Lung (tissue), 12 donors: ENCODE results near the gene EIF3I. TPM values are rescaled to one million over a fixed set of nuclear protein-coding genes. Genes with fewer than 3 reads are reported as not detected.

Experiments used
- ATAC-seq: fragments of 200-7000 bp; cut with Tn5 transposase; one replicate; pipeline ENCODE4 v1.9.1; 2020; ENCODE audit warnings: moderate number of reproducible peaks; ENCODE audit not compliant: insufficient read depth, low FRiP score
- DNase-seq, 3 donors: peaks; one replicate each; pipeline ENCODE4 v3.0.0-alpha.2; 2013 to 2017
- H3K27ac ChIP-seq, 2 donors: one replicate each; pipeline ENCODE4 v1.5.1; 2013; ENCODE audit warnings: mild to moderate bottlenecking in 2 of 2, moderate library complexity in 2 of 2, control low read depth in 1 of 2, inconsistent platforms in 1 of 2, low read depth in 1 of 2, low read length in 1 of 2
- H3K27me3 ChIP-seq, 3 donors: one replicate each; pipeline ENCODE4 v1.5.1; 2013; ENCODE audit warnings: low read length in 2 of 3; ENCODE audit not compliant: control insufficient read depth in 3 of 3, insufficient read depth in 3 of 3
- H3K36me3 ChIP-seq, 4 donors: one replicate each; pipeline ENCODE4 v1.5.1; 2013; ENCODE audit warnings: low read length in 4 of 4, mild to moderate bottlenecking in 1 of 4, moderate library complexity in 1 of 4; ENCODE audit not compliant: control insufficient read depth in 4 of 4, insufficient read depth in 4 of 4
- H3K4me1 ChIP-seq, 5 donors: one replicate each; pipeline ENCODE4 v1.5.1; 2013; ENCODE audit warnings: low read length in 5 of 5, mild to moderate bottlenecking in 2 of 5, moderate library complexity in 1 of 5; ENCODE audit not compliant: control insufficient read depth in 5 of 5, insufficient read depth in 5 of 5
- H3K4me3 ChIP-seq: one replicate; pipeline ENCODE4 v1.5.1; 2013; ENCODE audit warnings: mild to moderate bottlenecking, control low read depth, moderate library complexity
- H3K9ac ChIP-seq, 2 donors: one replicate each; pipeline ENCODE4 v1.5.1; 2013; ENCODE audit warnings: low read length in 2 of 2, control low read depth in 1 of 2; ENCODE audit not compliant: insufficient read depth in 1 of 2
- H3K9me3 ChIP-seq, 4 donors: one replicate each; pipeline ENCODE4 v1.5.1; 2013; ENCODE audit warnings: low read length in 3 of 4, mild to moderate bottlenecking in 1 of 4, moderate library complexity in 1 of 4; ENCODE audit not compliant: control insufficient read depth in 4 of 4, insufficient read depth in 3 of 4
- WGBS, 2 donors: extraction: QIAGEN DNeasy Blood & Tissue Kit; methylation state at CpG; one replicate each; pipeline ENCODE4 v1.1.7; 2013; 5-methylcytosine and 5-hydroxymethylcytosine counted together
- polyA plus RNA-seq, 2 donors: library from polyadenylated mRNA; stranded (reverse); fragments of 200-250 nt; gene quantifications; one replicate each; pipeline ENCODE4 v1.2.1, GENCODE V29; 2013
- total RNA-seq, 2 donors: library from RNA; depleted of rRNA in 1 of 2; stranded (reverse); fragments of >200 nt in 1 of 2; gene quantifications; one replicate each; pipeline ENCODE4 v1.2.1, GENCODE V29; 2014 to 2021
- TF ChIP-seq, protein P1 (sequence below): IDR thresholded peaks from 2 replicates; pipeline ENCODE4 v1.5.1; 2012; ENCODE audit warnings: mild to moderate bottlenecking; ENCODE audit errors: control extremely low read depth, extremely low read depth
- donor health status: control.
- donor health status: control.
- donor health status: Bipolar disorder and iron deficiency.
- donor health status: healthy.
- donor health status: DM: yes; HTN: yes; CAD: no.

Gene EIF3I
- total and polyA plus RNA-seq, 4 donors, result 81.0 to 255 (median 185) TPM

DNA sequence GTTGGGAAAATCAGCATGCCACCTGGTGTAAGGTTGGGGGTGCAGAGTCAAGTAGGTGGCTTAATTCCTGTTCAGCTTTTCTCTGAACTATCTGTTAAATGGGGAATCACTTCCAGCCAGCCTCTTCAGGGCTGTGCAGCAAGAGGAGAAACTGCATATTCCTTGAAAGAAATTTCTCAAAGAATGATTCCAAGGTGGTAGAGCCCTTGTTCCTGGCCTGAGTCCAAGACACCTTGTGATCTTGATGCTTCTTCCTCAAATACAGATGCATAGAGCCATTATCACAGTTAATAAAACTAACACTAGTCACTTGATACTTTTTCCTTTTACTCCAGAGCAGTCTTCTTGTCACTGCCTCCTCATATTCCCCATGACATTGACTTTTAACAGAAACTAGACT is 37.6 kb upstream of the EIF3I start:
- no peaks in the 10 kb centered on the region for H3K27me3 ChIP-seq
- no peak overlapping the region for H3K27ac ChIP-seq
- TF ChIP-seq, protein P1, sequence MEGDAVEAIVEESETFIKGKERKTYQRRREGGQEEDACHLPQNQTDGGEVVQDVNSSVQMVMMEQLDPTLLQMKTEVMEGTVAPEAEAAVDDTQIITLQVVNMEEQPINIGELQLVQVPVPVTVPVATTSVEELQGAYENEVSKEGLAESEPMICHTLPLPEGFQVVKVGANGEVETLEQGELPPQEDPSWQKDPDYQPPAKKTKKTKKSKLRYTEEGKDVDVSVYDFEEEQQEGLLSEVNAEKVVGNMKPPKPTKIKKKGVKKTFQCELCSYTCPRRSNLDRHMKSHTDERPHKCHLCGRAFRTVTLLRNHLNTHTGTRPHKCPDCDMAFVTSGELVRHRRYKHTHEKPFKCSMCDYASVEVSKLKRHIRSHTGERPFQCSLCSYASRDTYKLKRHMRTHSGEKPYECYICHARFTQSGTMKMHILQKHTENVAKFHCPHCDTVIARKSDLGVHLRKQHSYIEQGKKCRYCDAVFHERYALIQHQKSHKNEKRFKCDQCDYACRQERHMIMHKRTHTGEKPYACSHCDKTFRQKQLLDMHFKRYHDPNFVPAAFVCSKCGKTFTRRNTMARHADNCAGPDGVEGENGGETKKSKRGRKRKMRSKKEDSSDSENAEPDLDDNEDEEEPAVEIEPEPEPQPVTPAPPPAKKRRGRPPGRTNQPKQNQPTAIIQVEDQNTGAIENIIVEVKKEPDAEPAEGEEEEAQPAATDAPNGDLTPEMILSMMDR, result no peak
- H3K9ac ChIP-seq, result no peak overlapping the region
- peaks cover 12 to 49% (median 39%) of the 10 kb centered on the region in 4 donors for H3K36me3 ChIP-seq
- no peak overlapping the region for H3K4me3 ChIP-seq
- H3K4me1 ChIP-seq, result peaks cover 0 to 21% (median 12%) of the 10 kb centered on the region in 5 donors
- no peak for ATAC-seq
- no peaks in the 10 kb centered on the region for H3K9me3 ChIP-seq
- no peak for DNase-seq

DNA sequence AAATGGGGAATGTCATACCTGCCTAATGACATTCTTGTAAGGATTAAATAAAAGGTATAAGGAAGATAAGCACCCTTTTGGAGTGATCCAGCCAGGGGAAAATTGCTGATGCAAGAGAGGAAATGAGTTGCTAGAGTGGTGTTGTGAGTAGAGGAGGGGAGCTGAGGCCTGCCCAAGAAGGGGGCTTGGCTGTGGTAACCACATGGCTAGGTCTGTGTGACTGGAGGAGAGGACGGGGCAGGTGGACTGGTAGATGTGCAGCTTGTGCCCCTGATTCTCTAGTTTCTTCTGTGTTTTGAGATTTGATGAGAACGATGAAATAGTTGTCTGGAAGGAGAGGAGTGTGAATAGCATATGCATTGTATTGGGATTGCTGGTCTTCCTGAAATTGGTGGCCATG is 36.1 kb upstream of the EIF3I start:
- WGBS, 2 donors, result 85 to 88% methylated on average over 2 of the region's 2 CpGs
- Histone ChIP-seq H3K4me3 (no peak overlapping the region), H3K36me3 (peaks cover 23 to 58% (median 51%) of the 10 kb centered on the region in 4 donors), H3K27me3 (no peaks in the 10 kb centered on the region), H3K9me3 (no peaks in the 10 kb centered on the region), H3K9ac (no peak overlapping the region), H3K4me1 (peaks cover 0 to 19% (median 8%) of the 10 kb centered on the region in 5 donors), H3K27ac (no peak overlapping the region)
- ATAC-seq, result no peak
- no peak for DNase-seq
- TF ChIP-seq, protein P1, result no peak

DNA sequence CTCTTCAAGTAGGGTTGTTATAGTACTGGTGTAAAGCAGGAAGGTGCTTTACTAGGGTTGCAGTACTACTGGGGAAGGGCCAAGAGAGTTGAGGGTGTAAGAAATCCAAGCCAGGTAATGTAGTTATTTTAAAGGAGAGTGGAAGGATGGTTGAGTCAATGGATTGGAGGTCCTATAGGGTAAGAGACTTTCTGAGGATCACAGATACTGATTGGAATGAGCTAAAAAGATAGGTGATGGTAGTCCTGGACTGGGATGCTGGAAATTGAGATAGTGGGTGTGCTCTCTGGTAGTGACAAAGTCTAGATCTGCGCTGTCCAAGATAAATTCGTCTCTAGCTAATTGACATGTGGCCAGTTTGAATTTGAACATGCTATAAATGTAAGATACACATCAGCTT is 35.7 kb upstream of the EIF3I start:
- ATAC-seq, result no peak
- WGBS, 2 donors, result 93 to 96% methylated on average over 2 of the region's 2 CpGs
- DNase-seq, result no peak
- peaks cover 27 to 63% (median 53%) of the 10 kb centered on the region in 4 donors for H3K36me3 ChIP-seq
- no peak overlapping the region for H3K9ac ChIP-seq
- H3K4me3 ChIP-seq, result no peak overlapping the region
- peaks cover 0 to 16% (median 3%) of the 10 kb centered on the region in 5 donors for H3K4me1 ChIP-seq
- no peaks in the 10 kb centered on the region for H3K9me3 ChIP-seq
- TF ChIP-seq, protein P1, result no peak
- H3K27ac ChIP-seq, result no peak overlapping the region
- no peaks in the 10 kb centered on the region for H3K27me3 ChIP-seq

DNA sequence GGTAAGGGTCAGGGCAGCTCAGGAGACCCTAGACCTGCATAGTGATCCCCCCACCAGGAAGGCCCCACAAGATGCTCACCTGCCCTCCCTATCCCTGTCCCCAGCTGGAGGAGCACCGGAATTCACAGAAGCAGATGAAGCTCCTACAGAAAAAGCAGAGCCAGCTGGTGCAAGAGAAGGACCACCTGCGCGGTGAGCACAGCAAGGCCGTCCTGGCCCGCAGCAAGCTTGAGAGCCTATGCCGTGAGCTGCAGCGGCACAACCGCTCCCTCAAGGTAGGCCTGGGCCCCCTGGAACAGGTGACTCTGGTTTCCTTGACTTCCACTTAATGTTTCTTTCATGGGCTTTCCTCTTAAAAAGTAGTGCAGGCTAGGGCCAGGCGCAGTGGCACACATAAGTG is 34.4 kb upstream of the EIF3I start:
- DNase-seq, result no peak
- peaks cover 0 to 9% (median 0%) of the 10 kb centered on the region in 5 donors for H3K4me1 ChIP-seq

More for the DNA sequence above, 34.4 kb upstream of the EIF3I start:
- ATAC-seq, result no peak
- Histone ChIP-seq H3K27me3 (no peaks in the 10 kb centered on the region), H3K9ac (no peak overlapping the region), H3K27ac (no peak overlapping the region), H3K36me3 (peaks cover 37 to 68% (median 59%) of the 10 kb centered on the region in 4 donors), H3K9me3 (no peaks in the 10 kb centered on the region), H3K4me3 (no peak overlapping the region)
- 96 to 99% methylated on average over 9 of the region's 9 CpGs for WGBS, 2 donors
- TF ChIP-seq, protein P1, result no peak
